Measurements from ENCODE around the gene CERS6. TPM values are rescaled to one million over a fixed set of nuclear protein-coding genes. Genes with fewer than 3 reads are reported as not detected.
A peak's percentile ranks its signal among the peaks of the same experiment; 100 is the strongest.

Gene CERS6
- total RNA-seq, 1 donor from 2014 or later: 30.8 TPM

DNA sequence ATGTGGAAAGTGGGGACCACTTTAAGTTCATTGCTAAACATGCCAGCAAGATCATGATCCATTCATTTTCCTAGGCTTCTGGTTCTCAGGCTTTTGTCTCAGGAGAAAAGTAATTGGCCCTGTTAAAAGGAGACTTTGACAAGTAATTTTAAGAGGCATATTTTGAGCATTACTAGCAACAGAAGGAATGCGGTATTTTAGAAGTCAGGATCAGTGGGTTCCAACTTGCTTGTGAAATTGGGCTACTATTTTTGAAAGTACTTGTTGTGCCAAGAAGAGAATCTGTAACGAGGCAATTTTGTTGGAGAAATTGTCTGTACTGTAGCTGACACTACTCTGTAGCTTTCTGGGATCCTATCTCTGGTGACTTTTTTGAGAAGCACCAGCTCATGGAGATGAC is 59.4 kb downstream of the CERS6 start:
- peak overlapping the region; percentile 87 for H3K27ac Mint-ChIP-seq (ENCODE audit: unreplicated experiment)
- H3K27me3 Mint-ChIP-seq (ENCODE audit: low read depth): no peaks in the 10 kb centered on the region
- no peaks in the 10 kb centered on the region for H3K9me3 Mint-ChIP-seq (ENCODE audit: low read depth)
- H3K4me1 Mint-ChIP-seq (ENCODE audit: low read depth): peaks cover 63% of the 10 kb centered on the region
- H3K36me3 Mint-ChIP-seq (ENCODE audit: low read depth): no peaks in the 10 kb centered on the region
- H3K4me3 Mint-ChIP-seq (ENCODE audit: unreplicated experiment): peak overlapping the region; percentile 15
- DNase-seq (ENCODE audit: low spot score): no peak
- TF ChIP-seq, protein P1, sequence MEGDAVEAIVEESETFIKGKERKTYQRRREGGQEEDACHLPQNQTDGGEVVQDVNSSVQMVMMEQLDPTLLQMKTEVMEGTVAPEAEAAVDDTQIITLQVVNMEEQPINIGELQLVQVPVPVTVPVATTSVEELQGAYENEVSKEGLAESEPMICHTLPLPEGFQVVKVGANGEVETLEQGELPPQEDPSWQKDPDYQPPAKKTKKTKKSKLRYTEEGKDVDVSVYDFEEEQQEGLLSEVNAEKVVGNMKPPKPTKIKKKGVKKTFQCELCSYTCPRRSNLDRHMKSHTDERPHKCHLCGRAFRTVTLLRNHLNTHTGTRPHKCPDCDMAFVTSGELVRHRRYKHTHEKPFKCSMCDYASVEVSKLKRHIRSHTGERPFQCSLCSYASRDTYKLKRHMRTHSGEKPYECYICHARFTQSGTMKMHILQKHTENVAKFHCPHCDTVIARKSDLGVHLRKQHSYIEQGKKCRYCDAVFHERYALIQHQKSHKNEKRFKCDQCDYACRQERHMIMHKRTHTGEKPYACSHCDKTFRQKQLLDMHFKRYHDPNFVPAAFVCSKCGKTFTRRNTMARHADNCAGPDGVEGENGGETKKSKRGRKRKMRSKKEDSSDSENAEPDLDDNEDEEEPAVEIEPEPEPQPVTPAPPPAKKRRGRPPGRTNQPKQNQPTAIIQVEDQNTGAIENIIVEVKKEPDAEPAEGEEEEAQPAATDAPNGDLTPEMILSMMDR (IDR thresholded peaks at IDR 0.05): no peak

DNA sequence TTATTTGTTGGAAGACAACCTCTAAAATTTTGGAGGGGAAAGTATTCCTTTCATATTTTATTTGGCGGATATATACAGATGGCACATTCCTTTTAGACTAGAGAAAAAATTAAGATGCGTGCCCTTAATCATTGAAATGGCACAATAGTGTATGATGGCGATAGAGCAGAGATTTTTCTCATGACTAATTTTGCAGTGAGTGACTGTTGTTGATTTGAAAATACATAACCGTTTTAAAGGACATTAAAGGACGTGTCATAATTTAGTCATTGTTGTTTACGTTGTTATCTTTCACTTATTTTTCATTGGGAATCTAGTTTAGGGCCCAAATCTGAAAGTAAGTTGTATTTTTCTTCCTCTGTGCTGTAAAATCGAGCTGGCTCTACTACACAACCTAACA is 61.7 kb downstream of the CERS6 start:
- Mint-ChIP-seq H3K4me1 (ENCODE audit: low read depth) (peaks cover 82% of the 10 kb centered on the region), H3K27me3 (ENCODE audit: low read depth) (no peaks in the 10 kb centered on the region), H3K4me3 (ENCODE audit: unreplicated experiment) (no peak overlapping the region), H3K27ac (ENCODE audit: unreplicated experiment) (peak overlapping the region; percentile 45), H3K36me3 (ENCODE audit: low read depth) (no peaks in the 10 kb centered on the region), H3K9me3 (ENCODE audit: low read depth) (no peaks in the 10 kb centered on the region)
- TF ChIP-seq, protein P1 (IDR thresholded peaks at IDR 0.05): no peak
- DNase-seq (ENCODE audit: low spot score): no peak

DNA sequence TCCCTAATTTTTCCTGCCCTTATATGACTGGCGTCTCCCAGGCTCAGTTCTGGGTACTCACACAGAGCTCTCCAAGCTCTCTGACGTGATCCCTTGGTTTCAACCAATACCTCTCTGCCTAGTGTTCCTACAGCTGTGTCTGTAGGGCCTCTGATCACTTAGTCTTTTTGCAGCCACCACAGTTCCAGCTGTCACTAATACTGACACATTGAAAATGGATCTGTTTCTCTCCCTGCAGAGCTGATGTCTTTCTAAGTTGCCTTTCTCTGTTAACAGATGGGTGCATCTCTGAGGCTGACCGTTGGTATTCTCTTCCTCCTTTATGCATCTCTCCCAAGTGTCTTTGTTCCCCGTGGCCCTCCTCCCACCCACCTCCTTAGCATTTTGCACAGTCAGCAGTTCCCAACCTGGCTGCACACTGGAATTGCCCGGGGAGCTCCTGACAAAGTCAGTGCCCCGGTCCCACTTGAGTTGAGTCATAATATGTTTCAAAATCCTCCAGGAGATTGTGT is 62.5 kb downstream of the CERS6 start:
- Mint-ChIP-seq H3K27me3 (ENCODE audit: low read depth) (no peaks in the 10 kb centered on the region), H3K9me3 (ENCODE audit: low read depth) (no peaks in the 10 kb centered on the region), H3K4me1 (ENCODE audit: low read depth) (peaks cover 85% of the 10 kb centered on the region), H3K27ac (ENCODE audit: unreplicated experiment) (peak overlapping the region; percentile 77), H3K36me3 (ENCODE audit: low read depth) (no peaks in the 10 kb centered on the region), H3K4me3 (ENCODE audit: unreplicated experiment) (no peak overlapping the region)
- TF ChIP-seq, protein P1 (IDR thresholded peaks at IDR 0.05): no peak
- DNase-seq (ENCODE audit: low spot score): no peak

DNA sequence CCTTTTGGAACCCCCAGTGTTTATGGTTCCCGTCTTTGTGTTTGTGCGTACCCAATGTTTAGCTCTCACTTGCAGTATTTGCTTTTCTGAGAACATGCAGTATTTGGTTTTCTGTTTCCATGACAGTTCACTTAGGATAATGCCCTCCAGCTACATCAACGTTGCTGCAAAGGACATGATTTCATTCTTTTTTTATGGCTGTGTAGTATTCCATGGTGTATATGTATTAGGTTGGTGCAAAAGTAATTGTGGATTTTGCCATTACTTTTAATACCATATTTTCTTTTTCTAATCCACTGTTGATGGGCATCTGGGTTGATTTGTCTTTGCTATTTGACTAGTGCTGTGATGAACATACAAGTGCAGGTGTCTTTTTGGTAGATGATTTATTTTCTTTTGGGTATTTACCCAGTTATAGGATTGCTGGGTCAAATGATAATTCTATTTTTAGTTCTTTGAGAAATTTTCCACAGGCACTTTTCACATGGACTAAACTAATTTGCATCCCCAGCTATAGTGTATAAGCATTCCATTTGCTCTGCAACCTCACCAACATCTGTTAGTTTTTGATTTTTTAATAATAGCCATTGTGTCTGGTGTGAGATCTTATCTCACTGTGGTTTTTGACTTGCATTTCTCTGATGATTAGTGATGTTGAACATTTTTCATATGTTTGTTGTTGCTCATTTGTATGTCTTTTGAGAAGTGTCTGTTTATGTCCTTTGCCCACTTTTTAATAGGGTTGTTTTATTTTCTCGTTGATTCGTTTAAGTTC is 63.6 kb downstream of the CERS6 start:
- TF ChIP-seq, protein P1 (IDR thresholded peaks at IDR 0.05): no peak
- no peak overlapping the region for H3K27ac Mint-ChIP-seq (ENCODE audit: unreplicated experiment)
- H3K4me3 Mint-ChIP-seq (ENCODE audit: unreplicated experiment): no peak overlapping the region
- peaks cover 84% of the 10 kb centered on the region for H3K4me1 Mint-ChIP-seq (ENCODE audit: low read depth)
- DNase-seq (ENCODE audit: low spot score): no peak
- H3K9me3 Mint-ChIP-seq (ENCODE audit: low read depth): no peaks in the 10 kb centered on the region
- no peaks in the 10 kb centered on the region for H3K27me3 Mint-ChIP-seq (ENCODE audit: low read depth)
- H3K36me3 Mint-ChIP-seq (ENCODE audit: low read depth): no peaks in the 10 kb centered on the region

DNA sequence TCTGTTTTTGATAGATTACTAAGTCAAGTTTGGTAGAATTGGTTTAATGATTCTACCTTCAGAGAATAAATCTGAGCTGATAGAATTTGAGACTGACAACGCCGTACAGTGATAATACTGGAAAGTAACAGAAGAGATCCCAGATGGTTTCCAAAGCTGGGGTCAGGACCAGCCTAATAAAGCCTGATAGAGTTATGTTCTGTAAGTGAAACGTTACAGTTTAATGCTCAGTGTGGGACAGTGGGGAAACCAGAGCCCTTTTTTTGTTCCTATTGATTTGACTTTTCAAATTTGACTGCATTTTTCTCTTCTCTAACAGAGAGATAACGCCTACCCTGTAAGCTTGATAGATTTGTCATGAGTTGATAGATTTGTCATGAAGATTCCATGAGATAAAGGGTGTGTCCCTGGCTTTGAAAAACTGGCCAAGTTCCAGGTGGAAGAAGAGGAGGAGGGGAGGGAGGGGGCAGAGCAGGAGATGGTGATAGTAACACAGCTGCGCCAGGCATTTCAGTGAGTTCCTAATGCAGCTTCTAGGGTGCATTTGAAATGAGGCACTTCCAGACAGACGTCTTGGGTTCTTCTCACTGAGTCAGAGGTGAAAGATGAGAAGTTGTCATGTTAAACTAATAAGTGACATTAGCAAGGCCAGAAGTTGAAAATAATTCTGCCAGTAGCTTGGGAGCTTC is 65.1 kb downstream of the CERS6 start:
- Mint-ChIP-seq H3K4me1 (ENCODE audit: low read depth) (peaks cover 81% of the 10 kb centered on the region), H3K9me3 (ENCODE audit: low read depth) (no peaks in the 10 kb centered on the region), H3K4me3 (ENCODE audit: unreplicated experiment) (no peak overlapping the region), H3K27me3 (ENCODE audit: low read depth) (no peaks in the 10 kb centered on the region), H3K36me3 (ENCODE audit: low read depth) (no peaks in the 10 kb centered on the region), H3K27ac (ENCODE audit: unreplicated experiment) (peak overlapping the region; percentile 49)
- DNase-seq (ENCODE audit: low spot score): no peak
- TF ChIP-seq, protein P1 (IDR thresholded peaks at IDR 0.05): no peak
